Embryonic facial prominence (tissue), 1 donor: Measurements from ENCODE around the gene DAPK2.

Experiments used
- DNase-seq: peaks from one replicate; pipeline ENCODE4 v3.0.0-alpha.2; 2016; ENCODE audit errors: extremely low spot score

DAPK2 gene

GRCh38 chr15:63870487-63871209 lies 175.6 kb downstream of the DAPK2 start:
- DNase-seq: peak; percentile 80

- no peak for DNase-seq
Measured at GRCh38 chr15:63870043-63870394, 176.3 kb downstream of the DAPK2 start.

- DNase-seq: no peak
Measured at GRCh38 chr15:63869371-63870042, 176.8 kb downstream of the DAPK2 start.

- DNase-seq: no peak
Measured at GRCh38 chr15:63864186-63864585, 182.1 kb downstream of the DAPK2 start.

- DNase-seq: no peak
Measured at GRCh38 chr15:63861946-63862517, 184.3 kb downstream of the DAPK2 start.

- DNase-seq: no peak
Measured at GRCh38 chr15:63860555-63860954, 185.7 kb downstream of the DAPK2 start.

- DNase-seq: no peak
Measured at GRCh38 chr15:63860155-63860554, 186.1 kb downstream of the DAPK2 start.

- no peak for DNase-seq
Measured at GRCh38 chr15:63858881-63859280, 187.4 kb downstream of the DAPK2 start.

- no peak for DNase-seq
Measured at GRCh38 chr15:63858448-63858847, 187.8 kb downstream of the DAPK2 start.

- no peak for DNase-seq
Measured at GRCh38 chr15:63857461-63857856, 188.8 kb downstream of the DAPK2 start.
